GM20000 (cell line): ENCODE results near the gene FCN2.

Experiments
- DNase-seq: peaks from one replicate; pipeline ENCODE4 v3.0.0; 2012; ENCODE audit warnings: low spot score
- CTCF ChIP-seq: IDR thresholded peaks from 2 replicates; pipeline ENCODE4 v1.5.1; 2012; ENCODE audit warnings: mild to moderate bottlenecking, control low read depth; ENCODE audit errors: extremely low read depth, missing control alignments

The FCN2 gene

DNA sequence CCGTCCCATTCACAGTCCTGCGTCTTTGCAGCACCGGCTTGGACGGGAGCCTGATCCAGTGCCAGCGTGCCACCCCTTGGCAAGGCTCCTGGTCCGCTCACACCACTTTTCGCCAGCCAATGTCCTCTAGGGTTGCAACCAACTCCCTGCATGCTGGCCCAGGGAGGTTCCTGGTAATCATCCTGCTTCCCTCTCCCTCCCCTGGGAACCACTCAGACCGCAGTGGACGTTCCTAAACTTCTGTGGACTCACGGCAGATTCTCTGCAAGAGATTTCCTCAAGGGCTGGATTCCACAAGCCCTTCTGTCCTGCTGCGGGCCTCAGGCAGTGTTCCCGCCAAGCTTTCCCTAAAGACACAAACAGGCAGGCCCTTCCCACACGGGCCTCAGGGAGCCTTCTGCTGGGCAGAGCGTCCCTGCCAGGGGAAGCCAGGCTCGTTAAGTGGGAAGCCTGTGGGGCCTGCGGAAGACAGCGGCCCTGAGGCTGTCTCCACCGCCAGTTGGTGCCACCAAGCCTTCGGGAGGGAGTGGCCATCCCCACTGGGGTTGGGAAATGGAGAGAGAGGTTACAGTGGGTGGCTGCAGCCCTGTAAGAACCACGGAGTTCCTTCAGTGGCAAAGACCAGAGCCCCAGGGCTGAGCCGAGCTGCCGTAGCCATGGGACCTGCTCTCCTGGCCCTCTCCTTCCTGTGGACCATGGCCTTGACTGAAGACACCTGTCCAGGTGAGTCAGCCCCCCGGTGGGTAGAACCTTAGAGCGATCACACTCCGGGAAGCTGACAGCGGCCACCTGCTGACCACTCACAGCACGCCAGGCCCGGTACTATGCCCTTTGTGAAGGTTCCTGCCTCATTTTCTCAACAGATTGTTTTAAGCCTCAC is 16.4 kb upstream of the FCN2 start:
- TF ChIP-seq CTCF = no peak

DNA sequence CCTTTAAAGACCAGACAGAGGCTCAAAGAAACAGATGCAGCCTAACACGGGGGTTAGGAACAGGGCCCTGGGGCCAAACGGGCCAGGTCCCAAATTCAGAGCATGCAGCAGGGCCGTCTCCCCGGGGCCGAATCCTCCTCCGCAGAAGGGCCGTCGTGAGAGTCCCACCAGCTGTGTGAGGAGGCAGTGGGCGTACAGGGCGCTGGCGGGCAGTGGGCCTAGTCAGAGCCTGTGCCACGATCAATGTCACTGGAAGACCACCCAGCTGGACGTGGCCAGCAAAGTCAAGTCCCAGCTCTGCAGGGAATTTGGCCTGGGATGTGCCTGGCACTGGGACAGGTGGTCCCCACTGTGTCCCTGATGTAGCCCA is 15.8 kb upstream of the FCN2 start:
- no peak for DNase-seq
- no peak for TF ChIP-seq CTCF

More for the DNA sequence above, 16.4 kb upstream of the FCN2 start:
- no peak for DNase-seq

GRCh38 chr9:134867917-134868750 is 12.5 kb upstream of the FCN2 start:
- no peak for DNase-seq
- TF ChIP-seq CTCF = no peak

DNA sequence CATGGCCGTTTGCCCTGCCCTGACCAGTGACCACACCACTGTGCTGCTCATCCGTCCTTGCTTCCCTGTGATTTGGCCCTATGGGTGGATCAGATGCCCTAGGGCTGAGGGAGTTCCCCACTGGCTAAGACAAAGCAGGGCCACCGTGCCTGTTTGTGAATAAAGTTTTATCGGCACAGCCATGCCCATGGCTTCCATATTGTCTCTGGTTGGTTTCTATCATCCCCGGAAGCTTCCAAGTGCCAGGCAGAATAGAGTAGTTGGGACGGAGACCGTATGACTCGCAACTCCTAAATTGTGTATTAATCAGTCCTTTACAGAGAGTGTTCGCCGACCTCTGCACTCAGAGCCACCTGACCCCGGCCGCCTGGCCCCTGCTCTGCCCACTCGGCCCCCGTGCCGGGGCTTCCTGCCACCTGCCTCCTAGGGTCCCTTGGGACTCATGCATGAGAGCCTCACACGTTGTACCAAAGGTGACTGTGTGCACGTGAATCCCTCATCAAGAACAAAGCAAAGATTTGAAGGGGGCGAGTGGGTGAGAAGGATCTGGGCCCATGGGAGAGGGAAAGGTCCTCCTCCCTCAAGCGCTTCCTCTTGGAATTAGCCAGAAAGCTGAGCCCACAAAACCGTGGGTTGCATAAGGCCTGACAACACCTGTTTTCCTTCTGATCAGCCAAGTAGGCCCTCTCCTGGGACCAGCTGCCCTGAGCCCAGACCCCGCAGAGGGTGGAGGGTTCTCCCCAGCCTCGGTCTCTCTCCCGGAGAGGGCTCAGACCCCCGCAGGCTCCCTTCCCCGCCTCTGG is 11.7 kb upstream of the FCN2 start:
- TF ChIP-seq CTCF = no peak
- no peak for DNase-seq

DNA sequence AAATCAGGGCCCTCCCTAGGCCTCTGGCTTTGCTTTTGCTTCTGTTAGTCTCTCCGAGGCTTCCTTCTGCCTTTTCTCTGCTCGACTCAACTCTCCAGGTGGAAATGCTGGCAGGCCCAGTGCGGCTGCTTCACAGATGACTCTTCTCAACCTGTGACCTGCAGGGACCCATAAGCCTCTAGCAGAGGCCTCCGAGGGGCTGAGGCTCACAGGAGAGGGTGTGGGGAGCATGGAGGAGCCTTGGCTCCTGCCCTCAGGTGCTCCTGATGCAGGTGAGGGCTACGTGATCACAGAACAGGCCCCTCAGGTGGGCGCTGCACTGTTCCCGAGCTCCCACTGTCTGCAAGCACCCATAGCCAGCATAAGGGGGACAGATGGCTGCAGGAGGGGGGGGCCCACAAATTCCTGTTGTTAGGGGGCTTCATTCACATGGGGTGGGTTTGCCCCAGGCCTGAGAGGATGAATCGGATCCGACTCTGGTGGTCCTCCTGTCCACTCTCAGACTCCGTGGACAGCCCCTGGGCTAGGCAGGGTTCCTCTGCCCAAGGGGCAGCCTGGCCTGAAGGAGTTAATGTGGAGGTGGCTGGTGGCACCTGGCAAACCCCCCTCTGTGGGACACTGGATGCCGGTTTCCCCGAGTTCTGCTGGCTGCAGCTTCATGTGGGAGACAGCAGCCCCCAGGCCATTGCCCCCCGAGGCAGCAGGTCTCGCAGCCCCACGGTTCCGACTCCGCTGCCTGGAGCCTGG is 10.9 kb upstream of the FCN2 start:
- no peak for DNase-seq
- TF ChIP-seq CTCF = no peak

- no peak for TF ChIP-seq CTCF
- no peak for DNase-seq
These were observed 10.3 kb upstream of the FCN2 start for GRCh38 chr9:134870301-134870694.
